Measurements from ENCODE around the gene TMEM39A.

Gene TMEM39A

GRCh38 chr3:119444590-119444989 lies 18.8 kb downstream of the TMEM39A start:
- DNase-seq, result no peak

- no peak for DNase-seq
Measured at GRCh38 chr3:119443179-119443578, 20.2 kb downstream of the TMEM39A start.

- DNase-seq, result no peak
Measured at GRCh38 chr3:119437691-119438258, 25.6 kb downstream of the TMEM39A start.

- no peak for DNase-seq
Measured at GRCh38 chr3:119436977-119437376, 26.4 kb downstream of the TMEM39A start.

- no peak for DNase-seq
Measured at GRCh38 chr3:119434703-119435102, 28.7 kb downstream of the TMEM39A start.

GRCh38 chr3:119433613-119434325 lies 29.6 kb downstream of the TMEM39A start:
- no peak for DNase-seq

GRCh38 chr3:119428538-119428937 lies 34.9 kb downstream of the TMEM39A start:
- DNase-seq, result no peak

- DNase-seq, result no peak
Measured at GRCh38 chr3:119427669-119428068, 35.7 kb downstream of the TMEM39A start.

- no peak for DNase-seq
Measured at GRCh38 chr3:119420196-119420595, 43.2 kb downstream of the TMEM39A start.

GRCh38 chr3:119418641-119419040 lies 44.8 kb downstream of the TMEM39A start:
- no peak for DNase-seq

GRCh38 chr3:119417771-119418512 lies 45.5 kb downstream of the TMEM39A start:
- DNase-seq, result no peak

- no peak for DNase-seq
Measured at GRCh38 chr3:119416873-119417272, 46.5 kb downstream of the TMEM39A start.

GRCh38 chr3:119413603-119414280 lies 49.7 kb downstream of the TMEM39A start:
- no peak for DNase-seq

- no peak for DNase-seq
Measured at GRCh38 chr3:119409844-119410243, 53.6 kb downstream of the TMEM39A start.

GRCh38 chr3:119408243-119408950 lies 55.0 kb downstream of the TMEM39A start:
- no peak for DNase-seq

GRCh38 chr3:119405315-119405714 lies 58.1 kb downstream of the TMEM39A start:
- no peak for DNase-seq

- DNase-seq, result no peak
Measured at GRCh38 chr3:119403201-119403600, 60.2 kb downstream of the TMEM39A start.

- DNase-seq, result no peak
Measured at GRCh38 chr3:119402791-119403190, 60.6 kb downstream of the TMEM39A start.

GRCh38 chr3:119401503-119402440 lies 61.6 kb downstream of the TMEM39A start:
- no peak for DNase-seq

- no peak for DNase-seq
Measured at GRCh38 chr3:119401069-119401468, 62.3 kb downstream of the TMEM39A start.

GRCh38 chr3:119400466-119400865 lies 62.9 kb downstream of the TMEM39A start:
- no peak for DNase-seq

GRCh38 chr3:119396870-119397269 lies 66.5 kb downstream of the TMEM39A start:
- DNase-seq, result no peak

Measured in NCI-H187 (cell line).